ENCODE measurements around the gene OSBPL3. TPM values are rescaled to one million over a fixed set of nuclear protein-coding genes. Genes with fewer than 3 reads are reported as not detected.

The OSBPL3 gene
- total RNA-seq, 1 experiment from 2014 or later: 9.2 TPM

GRCh38 chr7:24755541-24756407 lies 224.2 kb downstream of the OSBPL3 start:
- intact Hi-C loops (cut with micrococcal nuclease; ENCODE audit: unreplicated experiment): no loop called here
- 0 out of 2 replicates have a peak, but pooled peaks cover 2% of the 10 kb centered on the region for H3K9me3 ChIP-seq (ENCODE audit: control insufficient read depth, insufficient read depth, low read depth, low read length)
- BruUV-seq (replicated peaks): no TSS peak
- ATAC-seq (no peak), DNase-seq (ENCODE audit: low read depth, low spot score) (no peak)
- CTCF ChIA-PET: interaction anchor here (0.7 kb wide), 1 partner anchor 1213 kb away, joined by 3 read pairs; no protein-coding TSS in a partner anchor
- TF ChIP-seq, protein P1, sequence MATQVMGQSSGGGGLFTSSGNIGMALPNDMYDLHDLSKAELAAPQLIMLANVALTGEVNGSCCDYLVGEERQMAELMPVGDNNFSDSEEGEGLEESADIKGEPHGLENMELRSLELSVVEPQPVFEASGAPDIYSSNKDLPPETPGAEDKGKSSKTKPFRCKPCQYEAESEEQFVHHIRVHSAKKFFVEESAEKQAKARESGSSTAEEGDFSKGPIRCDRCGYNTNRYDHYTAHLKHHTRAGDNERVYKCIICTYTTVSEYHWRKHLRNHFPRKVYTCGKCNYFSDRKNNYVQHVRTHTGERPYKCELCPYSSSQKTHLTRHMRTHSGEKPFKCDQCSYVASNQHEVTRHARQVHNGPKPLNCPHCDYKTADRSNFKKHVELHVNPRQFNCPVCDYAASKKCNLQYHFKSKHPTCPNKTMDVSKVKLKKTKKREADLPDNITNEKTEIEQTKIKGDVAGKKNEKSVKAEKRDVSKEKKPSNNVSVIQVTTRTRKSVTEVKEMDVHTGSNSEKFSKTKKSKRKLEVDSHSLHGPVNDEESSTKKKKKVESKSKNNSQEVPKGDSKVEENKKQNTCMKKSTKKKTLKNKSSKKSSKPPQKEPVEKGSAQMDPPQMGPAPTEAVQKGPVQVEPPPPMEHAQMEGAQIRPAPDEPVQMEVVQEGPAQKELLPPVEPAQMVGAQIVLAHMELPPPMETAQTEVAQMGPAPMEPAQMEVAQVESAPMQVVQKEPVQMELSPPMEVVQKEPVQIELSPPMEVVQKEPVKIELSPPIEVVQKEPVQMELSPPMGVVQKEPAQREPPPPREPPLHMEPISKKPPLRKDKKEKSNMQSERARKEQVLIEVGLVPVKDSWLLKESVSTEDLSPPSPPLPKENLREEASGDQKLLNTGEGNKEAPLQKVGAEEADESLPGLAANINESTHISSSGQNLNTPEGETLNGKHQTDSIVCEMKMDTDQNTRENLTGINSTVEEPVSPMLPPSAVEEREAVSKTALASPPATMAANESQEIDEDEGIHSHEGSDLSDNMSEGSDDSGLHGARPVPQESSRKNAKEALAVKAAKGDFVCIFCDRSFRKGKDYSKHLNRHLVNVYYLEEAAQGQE (IDR thresholded peaks at IDR 0.05; ENCODE audit: insufficient read depth in 1 of 2, low read depth in 2 of 2, low read length in 1 of 2): no peak
- TF ChIP-seq SIN3A (IDR thresholded peaks at IDR 0.05; ENCODE audit: borderline replicate concordance, insufficient read depth, low read depth, low read length): no peak
- TF ChIP-seq POLR2AphosphoS5 (IDR thresholded peaks at IDR 0.05; ENCODE audit: low read depth, low read length): no peak
- H3K36me3 ChIP-seq (ENCODE audit: control insufficient read depth, insufficient read depth, low read length): no peaks in the 10 kb centered on the region
- peaks cover 34% of the 10 kb centered on the region for H3K27me3 ChIP-seq (ENCODE audit: control insufficient read depth, insufficient read depth, low read length)
- no peak overlapping the region for H3K27ac ChIP-seq (ENCODE audit: low read length)
- H3K4me1 ChIP-seq (ENCODE audit: control insufficient read depth, insufficient read depth, low read length): no peaks in the 10 kb centered on the region
- in situ Hi-C loops (cut with HindIII; ENCODE audit: low pct_unique_long_range_greater_than_20kb, low sequenced_read_pairs): no loop called here
- POLR2A ChIA-PET: no interaction called here
- no peak overlapping the region for H3K4me3 ChIP-seq (ENCODE audit: low read depth in 2 of 2, low read length in 2 of 2)

- H3K9me3 ChIP-seq (ENCODE audit: control insufficient read depth, insufficient read depth, low read depth, low read length): no peaks in the 10 kb centered on the region
- no peaks in the 10 kb centered on the region for H3K4me1 ChIP-seq (ENCODE audit: control insufficient read depth, insufficient read depth, low read length)
- no peak overlapping the region for H3K27ac ChIP-seq (ENCODE audit: low read length)
- intact Hi-C loops (cut with micrococcal nuclease; ENCODE audit: unreplicated experiment): no loop called here
- H3K27me3 ChIP-seq (ENCODE audit: control insufficient read depth, insufficient read depth, low read length): peaks cover 26% of the 10 kb centered on the region
- no peaks in the 10 kb centered on the region for H3K36me3 ChIP-seq (ENCODE audit: control insufficient read depth, insufficient read depth, low read length)
- ChIA-PET CTCF (interaction anchor here (0.7 kb wide), 1 partner anchor 1212 kb away, joined by 3 read pairs; no protein-coding TSS in a partner anchor), POLR2A (no interaction called here)
- no peak for DNase-seq (ENCODE audit: low read depth, low spot score)
- no peak for ATAC-seq
- no TSS peak for BruUV-seq (replicated peaks)
- no peak overlapping the region for H3K4me3 ChIP-seq (ENCODE audit: low read depth in 2 of 2, low read length in 2 of 2)
- in situ Hi-C loops (cut with HindIII; ENCODE audit: low pct_unique_long_range_greater_than_20kb, low sequenced_read_pairs): no loop called here
- TF ChIP-seq, protein P1 (IDR thresholded peaks at IDR 0.05; ENCODE audit: insufficient read depth in 1 of 2, low read depth in 2 of 2, low read length in 1 of 2): no peak
- TF ChIP-seq, protein P2, sequence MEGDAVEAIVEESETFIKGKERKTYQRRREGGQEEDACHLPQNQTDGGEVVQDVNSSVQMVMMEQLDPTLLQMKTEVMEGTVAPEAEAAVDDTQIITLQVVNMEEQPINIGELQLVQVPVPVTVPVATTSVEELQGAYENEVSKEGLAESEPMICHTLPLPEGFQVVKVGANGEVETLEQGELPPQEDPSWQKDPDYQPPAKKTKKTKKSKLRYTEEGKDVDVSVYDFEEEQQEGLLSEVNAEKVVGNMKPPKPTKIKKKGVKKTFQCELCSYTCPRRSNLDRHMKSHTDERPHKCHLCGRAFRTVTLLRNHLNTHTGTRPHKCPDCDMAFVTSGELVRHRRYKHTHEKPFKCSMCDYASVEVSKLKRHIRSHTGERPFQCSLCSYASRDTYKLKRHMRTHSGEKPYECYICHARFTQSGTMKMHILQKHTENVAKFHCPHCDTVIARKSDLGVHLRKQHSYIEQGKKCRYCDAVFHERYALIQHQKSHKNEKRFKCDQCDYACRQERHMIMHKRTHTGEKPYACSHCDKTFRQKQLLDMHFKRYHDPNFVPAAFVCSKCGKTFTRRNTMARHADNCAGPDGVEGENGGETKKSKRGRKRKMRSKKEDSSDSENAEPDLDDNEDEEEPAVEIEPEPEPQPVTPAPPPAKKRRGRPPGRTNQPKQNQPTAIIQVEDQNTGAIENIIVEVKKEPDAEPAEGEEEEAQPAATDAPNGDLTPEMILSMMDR (IDR thresholded peaks at IDR 0.05): no peak
- TF ChIP-seq TCF7L2 (IDR thresholded peaks at IDR 0.05; ENCODE audit: low read depth, low read length) (no peak), SIN3A (IDR thresholded peaks at IDR 0.05; ENCODE audit: borderline replicate concordance, insufficient read depth, low read depth, low read length) (no peak), POLR2AphosphoS5 (IDR thresholded peaks at IDR 0.05; ENCODE audit: low read depth, low read length) (no peak)
Observed at GRCh38 chr7:24754906-24755506, 225.0 kb downstream of the OSBPL3 start.

All from Panc1 (cell line).